Hepatocyte (in vitro differentiated cells): ENCODE data around the gene OR52L1.

Experiments
- EZH2 ChIP-seq: fragments of 200-600 bp; sonication (generic); IDR thresholded peaks from 2 replicates; pipeline ENCODE4 v1.6.1; 2016; ENCODE audit warnings: antibody characterized with exemption, mild to moderate bottlenecking, borderline replicate concordance
- EZH2phosphoT487 ChIP-seq: fragments of 200-600 bp; sonication (generic); IDR thresholded peaks from one replicate; pipeline ENCODE4 v1.6.1; 2018; ENCODE audit warnings: antibody characterized with exemption, mild to moderate bottlenecking, low read depth, moderate library complexity; ENCODE audit not compliant: unreplicated experiment, severe bottlenecking
- TF ChIP-seq, protein P1 (sequence below): fragments of 200-600 bp; sonication (generic); IDR thresholded peaks from 2 replicates; pipeline ENCODE4 v1.5.1; 2016; ENCODE audit warnings: antibody characterized with exemption, mild to moderate bottlenecking; ENCODE audit not compliant: poor library complexity

DNA sequence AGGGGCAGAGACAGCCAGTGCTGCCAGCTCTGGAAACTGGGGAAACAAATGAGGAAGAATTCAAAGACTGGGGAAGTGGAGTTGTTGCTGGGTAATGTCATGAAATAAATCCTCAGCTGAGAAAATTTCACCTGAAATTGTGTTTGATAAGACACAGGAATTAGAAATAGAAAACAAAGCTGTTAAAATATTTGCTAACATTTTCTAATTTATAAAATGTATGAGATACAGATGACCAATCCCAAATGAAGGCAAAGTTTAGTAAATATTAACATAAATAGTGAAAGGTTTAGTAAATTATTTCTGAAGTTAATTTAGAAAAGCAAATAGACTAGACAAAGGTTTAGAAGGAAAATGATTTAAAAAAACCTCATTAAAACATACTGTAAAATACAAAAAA, 18.4 kb downstream of the OR52L1 start, which contains the start of gene OR56A5:
- TF ChIP-seq, protein P1, sequence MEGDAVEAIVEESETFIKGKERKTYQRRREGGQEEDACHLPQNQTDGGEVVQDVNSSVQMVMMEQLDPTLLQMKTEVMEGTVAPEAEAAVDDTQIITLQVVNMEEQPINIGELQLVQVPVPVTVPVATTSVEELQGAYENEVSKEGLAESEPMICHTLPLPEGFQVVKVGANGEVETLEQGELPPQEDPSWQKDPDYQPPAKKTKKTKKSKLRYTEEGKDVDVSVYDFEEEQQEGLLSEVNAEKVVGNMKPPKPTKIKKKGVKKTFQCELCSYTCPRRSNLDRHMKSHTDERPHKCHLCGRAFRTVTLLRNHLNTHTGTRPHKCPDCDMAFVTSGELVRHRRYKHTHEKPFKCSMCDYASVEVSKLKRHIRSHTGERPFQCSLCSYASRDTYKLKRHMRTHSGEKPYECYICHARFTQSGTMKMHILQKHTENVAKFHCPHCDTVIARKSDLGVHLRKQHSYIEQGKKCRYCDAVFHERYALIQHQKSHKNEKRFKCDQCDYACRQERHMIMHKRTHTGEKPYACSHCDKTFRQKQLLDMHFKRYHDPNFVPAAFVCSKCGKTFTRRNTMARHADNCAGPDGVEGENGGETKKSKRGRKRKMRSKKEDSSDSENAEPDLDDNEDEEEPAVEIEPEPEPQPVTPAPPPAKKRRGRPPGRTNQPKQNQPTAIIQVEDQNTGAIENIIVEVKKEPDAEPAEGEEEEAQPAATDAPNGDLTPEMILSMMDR, result no peak
- TF ChIP-seq EZH2phosphoT487 (no peak), EZH2 (no peak)
